ENCODE measurements around the gene TMPRSS3.

GRCh38 chr21:42388740-42389448 is 7.0 kb downstream of the TMPRSS3 start:
- TF ChIP-seq CTCF (IDR thresholded peaks at IDR 0.05) (no peak), POLR2A (IDR thresholded peaks at IDR 0.05) (no peak)
